CD4-positive, alpha-beta T cell treated with Interleukin-15 for 4 hours (primary cell): ENCODE results near the gene ETV2.
"Not testable (repeated sequence)": the region's sequence is repeated elsewhere in the genome, so short reads cannot be mapped to it uniquely, and the experiment has no call there.

Source experiments
- DNase-seq: peaks from one replicate; pipeline ENCODE4 v3.0.0-alpha.2; 2020; ENCODE audit warnings: low spot score

ETV2 gene

GRCh38 chr19:35628565-35629331 is 12.8 kb upstream of the ETV2 start, which contains the start of gene RBM42:
Gene RBM42, plus strand, starts transcription at chr19:35629036. Its CDS starts 118 bp downstream, at chr19:35629154.
- peak; percentile 98 for DNase-seq

- DNase-seq: no peak
Measured at GRCh38 chr19:35629332-35629633, 12.3 kb upstream of the ETV2 start.

GRCh38 chr19:35633727-35634440 is 7.7 kb upstream of the ETV2 start:
- no peak for DNase-seq

- DNase-seq: no peak
Measured at GRCh38 chr19:35636651-35637050, 4.9 kb upstream of the ETV2 start.

- no peak for DNase-seq
Measured at GRCh38 chr19:35637165-35637564, 4.4 kb upstream of the ETV2 start.

- DNase-seq: no peak
Measured at GRCh38 chr19:35639321-35639639, 2.3 kb upstream of the ETV2 start.

- no peak for DNase-seq
Measured at GRCh38 chr19:35639863-35640262, 1.7 kb upstream of the ETV2 start.

- no peak for DNase-seq
Measured at GRCh38 chr19:35642312-35642711, 767 bp downstream of the ETV2 start.

GRCh38 chr19:35642798-35643254 is 1.3 kb downstream of the ETV2 start:
- DNase-seq: no peak

GRCh38 chr19:35643255-35644205 is 2.0 kb downstream of the ETV2 start:
- peak; percentile 81 for DNase-seq

- DNase-seq: peak; percentile 96
Measured at GRCh38 chr19:35644206-35644986, 2.9 kb downstream of the ETV2 start.

GRCh38 chr19:35644987-35645679 is 3.6 kb downstream of the ETV2 start:
- DNase-seq: peak; percentile 53

- no peak for DNase-seq
Measured at GRCh38 chr19:35645680-35646511, 4.4 kb downstream of the ETV2 start.

GRCh38 chr19:35648017-35648961 is 6.7 kb downstream of the ETV2 start, which contains the start of gene COX6B1:
Gene COX6B1, plus strand, starts transcription at chr19:35648323. Its CDS starts 2,921 bp downstream, at chr19:35651244.
- DNase-seq: peak; percentile 95

GRCh38 chr19:35650581-35650980 is 9.0 kb downstream of the ETV2 start:
- no peak for DNase-seq

- DNase-seq: not testable (repeated sequence)
Measured at GRCh38 chr19:35654828-35655227, 13.3 kb downstream of the ETV2 start.

- DNase-seq: no peak
Measured at GRCh38 chr19:35655600-35655999, 14.1 kb downstream of the ETV2 start.

GRCh38 chr19:35656700-35657099 is 15.2 kb downstream of the ETV2 start:
- DNase-seq: no peak
